ENCODE data around the gene SDSL. TPM values are rescaled to one million over a fixed set of nuclear protein-coding genes. Genes with fewer than 3 reads are reported as not detected.
A peak's percentile ranks its signal among the peaks of the same experiment; 100 is the strongest.

Gene SDSL
- total RNA-seq, 1 experiment from 2014 or later: 8.6 TPM

GRCh38 chr12:113459981-113460380 is 37.8 kb downstream of the SDSL start:
- in situ Hi-C loops (cut with HindIII; ENCODE audit: low pct_unique_long_range_greater_than_20kb, low sequenced_read_pairs): no loop called here
- DNase-seq (ENCODE audit: low read depth, low spot score): no peak

- in situ Hi-C loops (cut with HindIII; ENCODE audit: low pct_unique_long_range_greater_than_20kb, low sequenced_read_pairs): no loop called here
- DNase-seq (ENCODE audit: low read depth, low spot score): peak; percentile 71
These were observed 39.5 kb downstream of the SDSL start for GRCh38 chr12:113461666-113462065.

GRCh38 chr12:113462117-113462774 is 40.1 kb downstream of the SDSL start:
- in situ Hi-C loops (cut with HindIII; ENCODE audit: low pct_unique_long_range_greater_than_20kb, low sequenced_read_pairs): no loop called here
- peak; percentile 86 for DNase-seq (ENCODE audit: low read depth, low spot score)

GRCh38 chr12:113462998-113463745 is 41.0 kb downstream of the SDSL start:
- in situ Hi-C loops (cut with HindIII; ENCODE audit: low pct_unique_long_range_greater_than_20kb, low sequenced_read_pairs): no loop called here

GRCh38 chr12:113463746-113464451 is 41.7 kb downstream of the SDSL start:
- in situ Hi-C loops (cut with HindIII; ENCODE audit: low pct_unique_long_range_greater_than_20kb, low sequenced_read_pairs): no loop called here
- DNase-seq (ENCODE audit: low read depth, low spot score): no peak

More at GRCh38 chr12:113462998-113463745, 41.0 kb downstream of the SDSL start:
- no peak for DNase-seq (ENCODE audit: low read depth, low spot score)

- in situ Hi-C loops (cut with HindIII; ENCODE audit: low pct_unique_long_range_greater_than_20kb, low sequenced_read_pairs): no loop called here
- DNase-seq (ENCODE audit: low read depth, low spot score): no peak
These were observed 42.2 kb downstream of the SDSL start for GRCh38 chr12:113464452-113464775.

- in situ Hi-C loops (cut with HindIII; ENCODE audit: low pct_unique_long_range_greater_than_20kb, low sequenced_read_pairs): no loop called here
- DNase-seq (ENCODE audit: low read depth, low spot score): no peak
These were observed 42.9 kb downstream of the SDSL start for GRCh38 chr12:113464852-113465719.

GRCh38 chr12:113465808-113466453 is 43.8 kb downstream of the SDSL start:
- in situ Hi-C loops (cut with HindIII; ENCODE audit: low pct_unique_long_range_greater_than_20kb, low sequenced_read_pairs): no loop called here
- no peak for DNase-seq (ENCODE audit: low read depth, low spot score)

GRCh38 chr12:113466454-113467141 is 44.4 kb downstream of the SDSL start:
- no peak for DNase-seq (ENCODE audit: low read depth, low spot score)
- in situ Hi-C loops (cut with HindIII; ENCODE audit: low pct_unique_long_range_greater_than_20kb, low sequenced_read_pairs): no loop called here

GRCh38 chr12:113467142-113467501 is 44.9 kb downstream of the SDSL start:
- in situ Hi-C loops (cut with HindIII; ENCODE audit: low pct_unique_long_range_greater_than_20kb, low sequenced_read_pairs): no loop called here
- no peak for DNase-seq (ENCODE audit: low read depth, low spot score)

GRCh38 chr12:113467502-113468364 is 45.6 kb downstream of the SDSL start:
- in situ Hi-C loops (cut with HindIII; ENCODE audit: low pct_unique_long_range_greater_than_20kb, low sequenced_read_pairs): no loop called here
- no peak for DNase-seq (ENCODE audit: low read depth, low spot score)

- in situ Hi-C loops (cut with HindIII; ENCODE audit: low pct_unique_long_range_greater_than_20kb, low sequenced_read_pairs): no loop called here
- DNase-seq (ENCODE audit: low read depth, low spot score): no peak
These were observed 46.4 kb downstream of the SDSL start for GRCh38 chr12:113468365-113469223.

- in situ Hi-C loops (cut with HindIII; ENCODE audit: low pct_unique_long_range_greater_than_20kb, low sequenced_read_pairs): no loop called here
- no peak for DNase-seq (ENCODE audit: low read depth, low spot score)
These were observed 47.2 kb downstream of the SDSL start for GRCh38 chr12:113469224-113469948.

- no peak for DNase-seq (ENCODE audit: low read depth, low spot score)
- in situ Hi-C loops (cut with HindIII; ENCODE audit: low pct_unique_long_range_greater_than_20kb, low sequenced_read_pairs): no loop called here
These were observed 48.0 kb downstream of the SDSL start for GRCh38 chr12:113469949-113470743.

All from SK-MEL-5 (cell line).